OCI-LY1 (cell line): ENCODE data around the gene CADM1.

Experiments used
- EZH2 ChIP-seq: fragments of 200-600 bp; sonication (generic), shearing (Covaris generic); IDR thresholded peaks from 2 replicates; pipeline ENCODE4 v1.8.0; 2017; ENCODE audit warnings: borderline replicate concordance, mixed run types, mild to moderate bottlenecking, antibody characterized with exemption, low read length, moderate library complexity, mixed read lengths
- TF ChIP-seq, protein P1 (sequence below): fragments of 200-600 bp; sonication (generic), shearing (Covaris generic); IDR thresholded peaks from 2 replicates; pipeline ENCODE4 v1.5.1; 2017; ENCODE audit warnings: mild to moderate bottlenecking, antibody characterized with exemption, low read length, moderate library complexity, mixed read lengths

GRCh38 chr11:115466122-115466521 lies 38.1 kb downstream of the CADM1 start:
- TF ChIP-seq, protein P1, sequence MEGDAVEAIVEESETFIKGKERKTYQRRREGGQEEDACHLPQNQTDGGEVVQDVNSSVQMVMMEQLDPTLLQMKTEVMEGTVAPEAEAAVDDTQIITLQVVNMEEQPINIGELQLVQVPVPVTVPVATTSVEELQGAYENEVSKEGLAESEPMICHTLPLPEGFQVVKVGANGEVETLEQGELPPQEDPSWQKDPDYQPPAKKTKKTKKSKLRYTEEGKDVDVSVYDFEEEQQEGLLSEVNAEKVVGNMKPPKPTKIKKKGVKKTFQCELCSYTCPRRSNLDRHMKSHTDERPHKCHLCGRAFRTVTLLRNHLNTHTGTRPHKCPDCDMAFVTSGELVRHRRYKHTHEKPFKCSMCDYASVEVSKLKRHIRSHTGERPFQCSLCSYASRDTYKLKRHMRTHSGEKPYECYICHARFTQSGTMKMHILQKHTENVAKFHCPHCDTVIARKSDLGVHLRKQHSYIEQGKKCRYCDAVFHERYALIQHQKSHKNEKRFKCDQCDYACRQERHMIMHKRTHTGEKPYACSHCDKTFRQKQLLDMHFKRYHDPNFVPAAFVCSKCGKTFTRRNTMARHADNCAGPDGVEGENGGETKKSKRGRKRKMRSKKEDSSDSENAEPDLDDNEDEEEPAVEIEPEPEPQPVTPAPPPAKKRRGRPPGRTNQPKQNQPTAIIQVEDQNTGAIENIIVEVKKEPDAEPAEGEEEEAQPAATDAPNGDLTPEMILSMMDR: no peak
- no peak for TF ChIP-seq EZH2
